GM19452 (cell line): ENCODE results near the gene MT1G.
"Not testable (repeated sequence)": the region's sequence is repeated elsewhere in the genome, so short reads cannot be mapped to it uniquely, and the experiment has no call there.

Source experiments
- ATAC-seq: cut with Tn5 transposase; IDR thresholded peaks from one replicate; pipeline ENCODE4 v1.9.1; 2021; ENCODE audit not compliant: unreplicated experiment

MT1G gene

GRCh38 chr16:56621665-56622445 lies 46.0 kb downstream of the MT1G start:
- not testable (repeated sequence) for ATAC-seq

GRCh38 chr16:56620339-56620897 lies 47.4 kb downstream of the MT1G start:
- no peak for ATAC-seq

GRCh38 chr16:56618138-56618537 lies 49.7 kb downstream of the MT1G start:
- no peak for ATAC-seq

GRCh38 chr16:56617212-56618085 lies 50.4 kb downstream of the MT1G start:
- no peak for ATAC-seq
